Gastrocnemius medialis (tissue), 4 donors: ENCODE results near the gene METTL15. TPM values are rescaled to one million over a fixed set of nuclear protein-coding genes. Genes with fewer than 3 reads are reported as not detected.
"Not testable (repeated sequence)": the region's sequence is repeated elsewhere in the genome, so short reads cannot be mapped to it uniquely, and the experiment has no call there.

ENCODE experiments used
- ATAC-seq, 2 donors: fragments of 150-250 bp; one replicate each; pipeline ENCODE4 v1.9.1; 2016
- DNase-seq, 2 donors: peaks; one replicate each; pipeline ENCODE4 v3.0.0-alpha.2; 2019
- H3K27ac ChIP-seq, 4 donors: fragments of 200-600 bp; sonication (generic); 1 replicate in 1 of 4; 2 replicates in 3 of 4; pipeline ENCODE4 v1.5.1; 2016 to 2018; ENCODE audit warnings: mild to moderate bottlenecking in 2 of 4, moderate library complexity in 1 of 4
- H3K27me3 ChIP-seq, 3 donors: fragments of 200-600 bp; sonication (generic) in 2 of 3; 1 replicate in 1 of 3; 2 replicates in 2 of 3; pipeline versions ENCODE4 v1.5.1 to v1.6.0; 2016 to 2019; ENCODE audit warnings: mild to moderate bottlenecking in 1 of 3, moderate library complexity in 1 of 3
- H3K36me3 ChIP-seq, 2 donors: fragments of 200-600 bp; sonication (generic) in 1 of 2; one replicate each; pipeline ENCODE4 v1.5.1; 2017 to 2018
- H3K4me1 ChIP-seq, 2 donors: fragments of 200-600 bp; sonication (generic) in 1 of 2; one replicate each; pipeline ENCODE4 v1.5.1; 2016 to 2017; ENCODE audit warnings: mild to moderate bottlenecking in 2 of 2
- H3K4me3 ChIP-seq, 4 donors: fragments of 200-600 bp; sonication (generic) in 3 of 4; 1 replicate in 1 of 4; 2 replicates in 3 of 4; pipeline ENCODE4 v1.5.1; 2016 to 2019; ENCODE audit warnings: mild to moderate bottlenecking in 2 of 4
- H3K9me3 ChIP-seq, 3 donors: fragments of 200-600 bp; sonication (generic) in 2 of 3; 1 replicate in 1 of 3; 2 replicates in 2 of 3; pipeline ENCODE4 v1.5.1; 2016 to 2019
- POLR2A ChIP-seq, 2 donors: fragments of 450-650 bp; IDR thresholded peaks; one replicate each; pipeline ENCODE4 v1.6.1; 2017; ENCODE audit warnings: antibody characterized with exemption in 2 of 2, mild to moderate bottlenecking in 2 of 2, moderate library complexity in 2 of 2
- in situ Hi-C, 4 donors: fragments of 200-750 bp; cut with MboI; loops; one replicate each; pipeline versions ENCODE4 v1.15.0 to v1.8.0; 2017; ENCODE audit warnings: low sequenced_read_pairs in 4 of 4
- intact Hi-C: fragments of 100-400 bp; cut with DNase I; formaldehyde crosslinking; loops from one replicate; pipeline ENCODE4 v1.15.1; 2023; ENCODE audit warnings: low total_unique reads
- total RNA-seq, 4 donors: library from RNA; depleted of rRNA; stranded (reverse); fragments of >200 nt; gene quantifications; one replicate each; pipeline versions ENCODE4 v1.1.0 to v1.2.3, GENCODE V29; 2016
- TF ChIP-seq, protein P1 (sequence below), 5 experiments: fragments of 450-650 bp in 3 of 5; fragments of 200-600 bp in 2 of 5; sonication (generic) in 2 of 5; IDR thresholded peaks in 4 of 5; conservative IDR thresholded peaks in 1 of 5; 1 replicate in 4 of 5; 2 replicates in 1 of 5; pipeline ENCODE4 v1.5.1; 2016 to 2019; ENCODE audit warnings: antibody characterized with exemption in 5 of 5, mild to moderate bottlenecking in 3 of 5, moderate library complexity in 3 of 5

The METTL15 gene
- total RNA-seq, 4 donors from 2014 or later, result 4.5 to 15.5 (median 6.7) TPM

DNA sequence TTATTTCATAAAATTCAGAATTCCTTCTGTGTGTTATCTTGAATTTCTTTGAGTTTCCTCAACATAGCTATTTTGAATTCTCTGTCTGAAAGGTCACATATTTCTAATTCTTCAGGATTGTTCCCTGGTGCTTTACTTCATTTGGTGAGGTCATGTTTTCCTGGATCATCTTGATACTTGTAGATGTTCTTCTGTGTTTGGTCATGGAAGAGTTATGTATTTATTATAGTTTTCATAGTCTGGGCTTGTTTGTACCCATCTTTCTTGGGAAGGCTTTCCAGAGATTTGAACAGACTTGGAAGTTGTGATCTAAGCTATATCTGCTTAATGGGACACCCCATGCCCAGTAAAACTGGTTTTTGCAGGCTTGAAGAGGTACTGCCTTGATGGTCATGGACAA is 149.6 kb downstream of the METTL15 start:
- Histone ChIP-seq H3K27ac (no peak overlapping the region), H3K27me3 (no peaks in the 10 kb centered on the region), H3K36me3 (no peaks in the 10 kb centered on the region), H3K4me3 (no peak overlapping the region), H3K4me1 (no peaks in the 10 kb centered on the region), H3K9me3 (no peaks in the 10 kb centered on the region)
- in situ Hi-C loops, result no loop called here
- no peak for DNase-seq
- no peak for ATAC-seq
- TF ChIP-seq, protein P1, sequence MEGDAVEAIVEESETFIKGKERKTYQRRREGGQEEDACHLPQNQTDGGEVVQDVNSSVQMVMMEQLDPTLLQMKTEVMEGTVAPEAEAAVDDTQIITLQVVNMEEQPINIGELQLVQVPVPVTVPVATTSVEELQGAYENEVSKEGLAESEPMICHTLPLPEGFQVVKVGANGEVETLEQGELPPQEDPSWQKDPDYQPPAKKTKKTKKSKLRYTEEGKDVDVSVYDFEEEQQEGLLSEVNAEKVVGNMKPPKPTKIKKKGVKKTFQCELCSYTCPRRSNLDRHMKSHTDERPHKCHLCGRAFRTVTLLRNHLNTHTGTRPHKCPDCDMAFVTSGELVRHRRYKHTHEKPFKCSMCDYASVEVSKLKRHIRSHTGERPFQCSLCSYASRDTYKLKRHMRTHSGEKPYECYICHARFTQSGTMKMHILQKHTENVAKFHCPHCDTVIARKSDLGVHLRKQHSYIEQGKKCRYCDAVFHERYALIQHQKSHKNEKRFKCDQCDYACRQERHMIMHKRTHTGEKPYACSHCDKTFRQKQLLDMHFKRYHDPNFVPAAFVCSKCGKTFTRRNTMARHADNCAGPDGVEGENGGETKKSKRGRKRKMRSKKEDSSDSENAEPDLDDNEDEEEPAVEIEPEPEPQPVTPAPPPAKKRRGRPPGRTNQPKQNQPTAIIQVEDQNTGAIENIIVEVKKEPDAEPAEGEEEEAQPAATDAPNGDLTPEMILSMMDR (IDR thresholded peaks at IDR 0.05 in 4 of 5, conservative IDR thresholded peaks at IDR 0.05 in 1 of 5), result no peak
- no peak for TF ChIP-seq POLR2A (IDR thresholded peaks at IDR 0.05)
- intact Hi-C loops, result no loop called here

DNA sequence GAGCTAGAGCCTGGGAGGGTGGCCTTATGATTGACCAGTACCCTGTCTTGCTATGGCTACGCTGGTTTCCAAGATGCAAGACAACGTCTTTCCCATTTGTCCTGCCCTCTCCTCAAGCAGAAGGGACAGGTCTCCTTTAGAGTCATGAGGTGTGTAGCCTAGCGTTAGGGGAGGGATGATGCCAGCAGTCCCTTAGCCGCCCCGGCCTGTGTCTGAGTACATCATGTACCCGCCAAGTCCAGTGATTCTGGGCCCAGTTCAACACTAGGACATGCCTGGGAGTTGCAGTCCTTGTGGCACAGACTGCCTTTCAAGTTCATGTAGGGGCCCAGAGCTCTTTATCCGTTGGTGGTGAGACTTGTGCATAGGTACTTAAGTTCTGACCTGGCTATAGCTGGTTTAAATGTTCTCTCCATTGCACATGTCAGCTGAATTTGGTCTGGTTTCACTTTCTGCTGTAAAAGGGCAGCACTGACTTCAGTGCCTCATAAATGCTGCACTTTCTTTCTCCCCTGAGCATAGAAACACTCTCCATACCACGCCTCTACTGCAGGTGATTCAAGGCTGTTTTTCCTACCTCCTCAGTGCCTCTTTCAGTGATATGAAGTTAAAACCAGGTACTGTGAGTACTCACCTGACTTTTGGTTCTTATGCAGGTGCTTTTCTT is 151.1 kb downstream of the METTL15 start:
- H3K9me3 ChIP-seq, result no peaks in the 10 kb centered on the region
- intact Hi-C loops (no loop called here), in situ Hi-C loops (no loop called here)
- H3K27me3 ChIP-seq, result no peaks in the 10 kb centered on the region
- TF ChIP-seq, protein P1 (IDR thresholded peaks at IDR 0.05 in 4 of 5, conservative IDR thresholded peaks at IDR 0.05 in 1 of 5), result no peak
- no peak for TF ChIP-seq POLR2A (IDR thresholded peaks at IDR 0.05)
- H3K27ac ChIP-seq, result no peak overlapping the region
- ATAC-seq, result no peak
- no peak overlapping the region for H3K4me3 ChIP-seq
- no peaks in the 10 kb centered on the region for H3K36me3 ChIP-seq
- H3K4me1 ChIP-seq, result no peaks in the 10 kb centered on the region
- DNase-seq, result no peak

DNA sequence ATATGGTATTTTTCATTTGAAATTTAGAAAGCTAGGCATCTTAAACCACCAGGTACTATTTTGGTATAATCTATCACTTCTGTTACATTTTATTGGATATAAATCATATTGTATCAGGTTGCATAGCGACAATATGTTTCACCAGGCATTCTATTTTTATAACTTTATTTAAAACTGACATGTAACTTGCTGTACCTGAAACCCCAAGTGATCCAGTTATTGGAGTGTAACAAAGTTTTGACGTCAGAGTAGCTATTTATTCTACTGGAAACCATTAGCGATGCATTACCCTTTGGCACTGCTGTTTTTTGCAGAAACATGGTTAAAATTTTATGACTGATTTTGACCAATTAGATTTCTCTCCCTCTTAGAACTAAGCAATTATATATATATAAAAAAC is 160.7 kb downstream of the METTL15 start:
- Histone ChIP-seq H3K36me3 (no peaks in the 10 kb centered on the region), H3K9me3 (no peaks in the 10 kb centered on the region), H3K27ac (no peak overlapping the region), H3K27me3 (no peaks in the 10 kb centered on the region), H3K4me1 (no peaks in the 10 kb centered on the region), H3K4me3 (no peak overlapping the region)
- no peak for TF ChIP-seq POLR2A (IDR thresholded peaks at IDR 0.05)
- TF ChIP-seq, protein P1 (IDR thresholded peaks at IDR 0.05 in 4 of 5, conservative IDR thresholded peaks at IDR 0.05 in 1 of 5), result no peak
- in situ Hi-C loops (no loop called here), intact Hi-C loops (no loop called here)
- no peak for DNase-seq
- no peak for ATAC-seq

DNA sequence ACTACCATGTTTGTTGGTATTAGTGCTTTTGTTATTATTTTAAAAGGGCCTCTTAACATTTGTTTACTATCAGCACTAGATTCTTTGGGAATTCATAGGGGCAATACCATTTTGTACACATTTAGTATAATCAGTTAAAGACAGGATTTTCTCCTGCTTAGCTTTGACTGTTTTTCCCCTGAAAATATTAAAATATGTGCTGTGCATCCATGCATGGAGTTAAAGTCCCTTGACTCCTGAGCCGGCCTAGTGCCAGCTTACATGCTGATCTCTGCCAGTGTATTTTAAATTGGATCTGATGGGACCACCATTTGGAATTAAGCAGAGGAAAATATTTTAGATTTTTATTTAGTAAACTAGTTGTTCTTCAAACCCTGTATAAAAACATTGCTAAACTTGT is 161.4 kb downstream of the METTL15 start:
- no peak for DNase-seq
- H3K4me3 ChIP-seq, result no peak overlapping the region
- ATAC-seq, result no peak
- in situ Hi-C loops (no loop called here), intact Hi-C loops (no loop called here)
- H3K27ac ChIP-seq, result no peak overlapping the region
- no peaks in the 10 kb centered on the region for H3K36me3 ChIP-seq
- H3K4me1 ChIP-seq, result no peaks in the 10 kb centered on the region
- no peaks in the 10 kb centered on the region for H3K9me3 ChIP-seq
- TF ChIP-seq, protein P1 (IDR thresholded peaks at IDR 0.05 in 4 of 5, conservative IDR thresholded peaks at IDR 0.05 in 1 of 5), result no peak
- no peak for TF ChIP-seq POLR2A (IDR thresholded peaks at IDR 0.05)
- H3K27me3 ChIP-seq, result no peaks in the 10 kb centered on the region

DNA sequence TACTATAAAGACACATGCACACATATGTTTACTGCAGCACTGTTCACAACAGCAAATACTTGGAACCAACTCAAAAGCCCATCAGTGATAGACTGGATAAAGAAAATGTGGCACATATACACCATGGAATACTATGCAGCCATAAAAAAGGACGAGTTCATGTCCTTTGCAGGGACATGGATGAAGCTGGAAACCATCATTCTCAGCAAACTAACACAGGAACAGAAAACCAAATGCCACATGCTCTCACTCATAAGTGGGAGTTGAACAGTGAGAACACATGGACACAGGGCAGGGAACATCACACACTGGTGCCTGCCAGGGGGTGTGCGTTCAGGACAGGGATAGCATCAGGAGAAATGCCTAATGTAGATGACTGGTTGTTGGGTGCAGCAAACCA is 164.1 kb downstream of the METTL15 start:
- H3K9me3 ChIP-seq, DNase-seq, ATAC-seq, in situ Hi-C loops, H3K27me3 ChIP-seq, intact Hi-C loops, H3K27ac ChIP-seq, H3K36me3 ChIP-seq, H3K4me1 ChIP-seq, H3K4me3 ChIP-seq: not testable (repeated sequence)
